HG03432 (cell line): ENCODE data around the gene PPIL6.
"Not testable (repeated sequence)": the region's sequence is repeated elsewhere in the genome, so short reads cannot be mapped to it uniquely, and the experiment has no call there.

Source experiments
- ATAC-seq: cut with Tn5 transposase; IDR thresholded peaks from one replicate; pipeline ENCODE4 v1.9.1; 2021; ENCODE audit warnings: mild to moderate bottlenecking, moderate library complexity; ENCODE audit not compliant: unreplicated experiment

PPIL6 gene

GRCh38 chr6:109467696-109468095, 27.3 kb upstream of the PPIL6 start:
- ATAC-seq: no peak

DNA sequence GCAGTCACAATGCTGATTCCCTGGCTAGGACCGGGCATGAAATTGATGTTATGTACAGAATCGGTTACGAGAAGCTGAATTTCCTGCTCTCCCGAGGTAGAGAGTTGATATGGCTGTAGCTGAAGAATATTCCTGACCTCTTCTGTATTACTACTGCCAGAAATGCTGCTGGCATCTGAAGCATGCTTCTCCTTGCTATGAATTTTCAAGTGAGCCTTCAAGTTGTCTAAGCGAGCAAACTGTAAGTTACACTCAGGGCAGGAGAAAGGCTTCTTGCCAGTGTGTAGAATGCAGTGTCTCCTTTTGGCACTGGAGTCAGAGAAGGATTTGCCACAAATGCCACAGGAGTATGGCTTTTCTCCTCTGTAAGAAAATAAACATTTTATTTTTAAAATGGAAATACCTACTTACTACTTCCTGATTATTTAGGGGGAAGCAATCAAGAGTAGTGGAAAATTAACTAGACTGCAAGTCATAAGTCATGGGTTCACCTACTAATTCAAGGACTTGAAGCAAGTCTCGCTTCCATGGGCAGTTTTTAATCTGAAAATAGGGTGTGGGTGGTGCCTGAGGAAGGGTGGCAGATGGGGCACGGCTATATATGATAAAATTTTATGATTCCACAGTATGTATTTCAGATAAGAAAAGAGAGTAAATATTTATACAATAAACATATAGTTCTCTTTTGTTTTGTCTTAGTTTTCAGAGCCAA, 25.9 kb upstream of the PPIL6 start:
- ATAC-seq: no peak

DNA sequence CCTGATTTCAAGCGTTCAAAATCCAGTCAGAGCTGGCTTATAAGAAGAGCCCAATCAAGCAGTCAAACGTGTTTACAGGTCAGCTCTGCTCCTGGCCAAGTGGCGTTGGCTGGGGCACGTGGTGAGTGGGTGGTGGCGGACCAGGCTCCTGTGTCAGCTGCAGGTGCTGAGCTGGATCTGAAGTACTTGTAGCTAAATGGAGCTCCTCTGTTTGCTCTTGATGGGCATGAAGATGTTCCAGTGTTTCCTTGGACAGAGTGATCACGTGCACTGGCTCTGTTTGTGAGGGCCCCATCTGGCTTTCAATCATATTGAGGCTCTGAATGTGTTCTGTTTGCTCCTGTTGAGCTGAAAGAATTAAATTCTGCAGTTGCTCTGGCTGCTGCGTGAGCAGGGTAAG, 25.3 kb upstream of the PPIL6 start:
- ATAC-seq: no peak

DNA sequence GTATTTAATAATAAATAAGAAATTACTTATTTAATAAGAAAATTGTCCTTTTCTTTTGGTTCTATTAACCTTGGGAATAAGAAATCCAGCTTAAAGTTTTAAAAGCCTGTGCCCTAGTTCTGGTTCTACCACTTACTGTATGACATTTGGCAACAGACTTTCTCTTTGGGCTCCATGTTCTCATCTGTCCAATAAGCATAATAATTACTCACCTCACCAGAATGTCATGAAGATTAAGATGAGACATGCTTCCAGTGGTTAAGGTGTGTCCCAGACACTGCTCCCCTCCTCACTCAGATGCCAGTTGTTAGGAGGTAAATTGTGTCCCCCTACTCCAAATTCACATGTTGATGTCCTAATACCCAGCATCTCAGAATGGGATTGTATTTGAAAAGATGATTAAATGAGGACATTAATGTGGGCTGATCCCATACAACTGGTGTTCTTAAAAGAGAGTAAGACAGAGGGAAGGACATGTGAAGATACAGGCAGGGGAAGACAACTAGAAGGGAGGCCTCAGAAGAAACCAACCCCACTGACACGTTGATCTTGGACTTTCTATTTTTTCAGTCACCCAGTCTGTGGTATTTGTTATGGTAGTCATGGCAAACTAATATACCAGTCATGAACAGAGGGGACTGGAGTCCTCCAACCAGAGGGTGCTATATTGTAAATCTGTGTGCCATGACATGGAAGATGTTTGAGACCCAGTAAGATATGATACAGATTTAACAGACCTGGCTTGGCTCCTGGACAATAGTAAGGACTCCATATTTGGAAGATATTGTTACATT, 21.5 kb upstream of the PPIL6 start:
- no peak for ATAC-seq

DNA sequence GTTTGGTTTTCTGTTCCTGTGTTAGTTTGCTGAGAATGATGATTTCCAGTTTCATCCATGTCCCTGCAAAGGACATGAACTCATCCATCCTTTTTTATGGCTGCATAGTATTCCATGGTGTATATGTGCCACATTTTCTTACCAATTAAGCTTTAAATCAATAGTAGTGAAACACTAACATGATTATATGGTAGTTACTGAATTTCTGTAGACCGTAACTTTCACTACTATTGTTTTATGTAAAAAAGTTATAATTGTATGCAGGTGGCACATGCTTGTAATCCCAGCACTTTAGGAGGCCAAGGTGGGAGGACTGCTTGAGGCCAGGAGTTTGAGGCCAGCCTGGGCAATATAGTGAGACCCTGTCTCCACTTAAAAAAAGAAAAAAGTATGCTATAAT, 20.8 kb upstream of the PPIL6 start:
- ATAC-seq: not testable (repeated sequence)

DNA sequence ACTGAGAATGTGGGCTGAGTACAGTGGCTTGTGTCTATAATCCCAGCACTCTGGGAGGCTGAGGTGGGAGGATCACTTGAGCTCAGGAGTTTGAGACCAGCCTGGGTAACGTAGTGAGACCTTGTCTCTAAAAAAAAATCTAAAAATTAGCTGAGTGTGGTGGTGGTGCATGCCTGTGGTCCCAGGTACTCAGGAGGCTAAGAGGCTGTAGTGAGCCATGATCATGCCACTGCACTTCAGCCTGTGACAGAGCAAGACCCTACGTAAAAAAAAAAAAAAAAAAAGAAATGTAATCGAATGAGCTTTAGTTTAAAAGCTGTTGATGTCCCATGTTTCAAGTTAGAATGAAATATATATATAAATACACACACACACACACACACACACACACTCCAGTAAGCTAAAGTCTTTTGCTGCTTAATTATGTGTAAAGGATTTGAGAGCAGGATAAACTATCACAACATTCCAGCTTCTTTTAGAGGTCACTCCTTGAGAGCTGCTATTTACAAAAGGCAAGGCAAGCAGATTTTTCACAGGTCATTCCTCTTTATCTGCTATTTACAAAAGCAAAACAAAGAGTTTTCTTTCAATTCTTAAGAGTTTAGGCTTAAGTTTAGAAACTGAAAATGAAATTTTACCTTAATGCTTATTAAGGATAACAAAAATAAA, 19.9 kb upstream of the PPIL6 start:
- ATAC-seq: no peak

GRCh38 chr6:109458774-109459531, 18.5 kb upstream of the PPIL6 start:
- ATAC-seq: peak; percentile 29

GRCh38 chr6:109457562-109457996, 17.2 kb upstream of the PPIL6 start:
- ATAC-seq: no peak

- no peak for ATAC-seq
Observed at GRCh38 chr6:109456710-109457561, 16.5 kb upstream of the PPIL6 start.

GRCh38 chr6:109456111-109456583, 15.7 kb upstream of the PPIL6 start:
- ATAC-seq: peak; percentile 11

DNA sequence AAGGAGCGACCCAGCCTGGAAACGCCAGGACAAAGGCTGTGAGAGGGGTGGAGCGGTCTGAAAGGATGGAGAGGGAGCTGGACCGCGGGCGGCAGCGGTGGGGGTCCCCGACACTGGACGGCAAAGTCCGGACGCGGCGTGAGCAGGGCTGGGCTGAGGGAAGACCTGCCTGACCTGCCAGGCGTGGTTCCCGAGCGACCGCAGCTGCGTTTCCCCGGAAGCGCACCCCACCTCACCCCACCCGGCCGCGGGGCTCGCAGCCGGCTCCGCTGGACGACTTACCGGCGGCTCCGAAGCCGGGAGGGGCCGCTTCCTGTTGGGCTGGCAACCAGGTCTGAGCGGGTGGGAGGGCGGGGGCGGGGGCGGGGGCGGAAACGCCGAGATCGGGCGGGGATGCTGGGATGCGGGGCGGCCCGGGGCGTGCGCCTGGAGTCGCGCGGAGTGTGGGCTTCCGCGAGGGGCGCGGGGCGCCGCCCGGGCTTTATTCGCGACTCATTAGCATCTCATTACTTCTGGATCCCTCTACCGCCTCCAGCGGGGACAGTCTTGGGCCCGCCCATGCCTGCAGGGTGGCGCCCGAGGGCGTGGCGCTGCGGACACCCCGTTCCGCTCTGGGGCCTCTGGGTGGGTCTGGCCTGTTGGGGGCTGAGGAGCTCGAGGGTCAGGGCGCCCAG, 15.1 kb upstream of the PPIL6 start, which contains the start of gene MICAL1:
MICAL1 (minus strand) TSS at position 336 of the 674 bp plus-strand sequence. CDS start 1,576 bp downstream, outside the sequence.
- peak; percentile 64 for ATAC-seq

- peak; percentile 32 for ATAC-seq
Observed at GRCh38 chr6:109454496-109455436, 14.3 kb upstream of the PPIL6 start.

DNA sequence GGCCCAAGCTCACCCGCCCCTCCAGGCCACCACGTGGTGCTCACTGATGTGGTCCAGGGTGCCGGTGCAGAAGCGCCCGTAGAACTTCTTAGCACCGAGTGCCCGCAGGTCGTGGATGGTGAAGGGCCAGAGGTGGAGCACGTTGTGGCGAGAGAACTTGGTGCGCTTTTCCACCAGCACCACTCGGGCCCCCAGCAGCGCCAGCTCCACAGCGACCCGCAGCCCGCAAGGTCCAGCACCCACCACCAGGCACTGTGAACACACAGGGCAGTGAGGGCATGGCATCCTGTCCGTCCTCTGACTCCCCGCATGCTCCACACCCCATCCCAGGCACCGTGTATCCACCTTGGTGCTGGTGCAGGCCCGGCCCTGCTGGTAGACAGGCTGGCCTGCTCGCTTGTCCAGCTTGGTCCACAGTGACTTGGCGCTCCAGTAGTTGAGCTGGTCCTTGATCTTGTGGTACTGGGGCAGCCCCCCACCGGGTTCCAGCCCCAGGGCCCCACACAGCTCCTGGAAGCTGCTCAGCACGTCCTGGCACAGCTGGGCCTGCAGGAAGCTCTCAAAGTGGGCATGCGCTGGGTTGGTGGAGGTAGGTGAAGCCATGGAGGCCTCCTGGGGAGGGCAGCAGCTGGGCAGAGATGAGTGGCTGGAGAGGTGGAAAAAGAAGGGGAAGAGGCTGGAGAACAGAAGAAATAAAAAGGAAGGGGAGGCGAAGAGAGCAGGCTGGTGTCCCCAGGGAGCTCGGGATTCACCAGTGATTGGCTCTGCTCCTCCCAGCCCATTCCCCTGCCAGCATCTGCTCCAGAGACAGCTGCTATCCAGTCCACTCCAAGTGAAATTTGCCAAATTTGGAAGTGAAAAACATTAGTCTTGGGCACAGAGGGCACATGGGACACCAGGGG, 13.4 kb upstream of the PPIL6 start:
- ATAC-seq: no peak

DNA sequence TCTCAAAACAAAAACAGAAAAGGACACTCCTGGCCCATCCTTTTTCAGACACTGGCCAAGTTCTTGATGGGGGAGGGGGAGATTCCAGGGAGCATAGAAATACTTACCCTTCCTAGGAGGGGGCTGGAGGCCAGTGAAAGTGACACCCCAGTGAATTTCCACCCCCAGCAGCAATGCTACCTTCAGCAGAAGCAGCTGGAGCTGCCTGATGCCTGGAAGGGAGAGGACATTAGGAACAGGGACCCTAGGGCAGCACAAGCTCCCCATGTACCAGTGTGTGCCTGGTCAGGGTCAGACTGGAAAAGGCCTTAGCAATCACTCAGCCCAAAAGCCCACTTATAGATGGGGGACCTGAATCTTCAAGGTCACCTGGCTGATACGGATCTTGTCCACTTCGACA, 12.7 kb upstream of the PPIL6 start:
- no peak for ATAC-seq

DNA sequence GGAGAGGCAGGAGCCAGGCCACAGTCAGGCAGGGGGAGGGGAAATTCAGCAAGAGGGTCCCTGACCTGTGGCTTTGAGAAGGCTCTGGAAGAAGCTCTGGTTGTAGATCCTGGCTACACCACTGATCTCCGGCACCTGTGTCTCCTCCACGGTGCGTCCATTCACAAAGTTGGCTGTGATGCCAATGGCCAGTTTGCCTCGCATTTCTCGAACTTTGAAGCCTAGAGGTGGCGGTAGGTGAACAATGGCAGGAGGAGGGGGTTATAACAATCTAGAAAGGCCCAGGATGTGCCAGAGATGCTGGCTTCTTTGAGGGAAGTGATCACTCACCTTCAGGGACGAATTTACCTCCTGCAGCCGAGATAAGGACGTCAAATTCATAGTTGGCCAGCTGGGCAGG, 11.8 kb upstream of the PPIL6 start:
- ATAC-seq: no peak

DNA sequence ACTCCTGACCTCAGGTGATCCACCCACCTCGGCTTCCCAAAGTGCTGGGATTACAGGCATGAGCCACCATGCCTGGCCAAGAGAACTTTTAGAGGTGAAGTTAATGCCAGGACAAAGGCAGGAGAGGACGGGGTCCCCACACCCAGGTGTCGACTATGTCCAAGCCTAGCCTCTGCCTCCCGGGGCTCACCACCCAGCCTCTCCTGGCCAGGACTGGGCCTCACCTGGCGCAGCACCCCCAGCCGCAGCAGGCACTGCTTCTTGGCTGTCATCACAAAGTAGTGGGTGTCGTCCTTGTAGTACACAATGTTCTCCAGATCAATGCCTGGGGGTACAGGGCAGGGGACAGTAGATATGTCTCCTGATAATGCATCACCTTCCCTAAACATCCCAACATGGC, 10.9 kb upstream of the PPIL6 start:
- no peak for ATAC-seq

DNA sequence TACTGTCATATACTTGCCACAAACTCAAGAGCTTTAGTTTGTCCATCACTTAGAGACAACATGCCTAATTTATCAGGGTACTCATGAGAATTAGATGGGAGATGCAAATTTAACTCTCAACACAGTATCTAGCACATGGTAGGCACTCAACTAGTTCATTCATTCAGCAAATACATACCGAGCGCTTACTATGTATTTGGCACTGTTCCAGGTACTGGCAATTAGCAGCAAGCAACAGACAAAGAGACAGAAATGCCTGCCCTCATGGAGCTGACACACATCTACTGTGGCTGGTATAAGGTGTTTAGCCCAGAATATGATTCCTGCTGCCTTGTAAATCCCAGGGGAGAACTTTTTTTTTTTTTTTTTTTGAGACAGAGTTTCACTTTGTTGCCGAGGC, 10.4 kb upstream of the PPIL6 start:
- ATAC-seq: no peak
